Measurements from ENCODE around the gene TNFRSF12A. TPM values are rescaled to one million over a fixed set of nuclear protein-coding genes. Genes with fewer than 3 reads are reported as not detected.

The TNFRSF12A gene
- total and polyA plus RNA-seq, 9 of the 15 experiments (the other 6 are each of a cell fraction or from before 2014, with no cell fraction given), result 0.41 to 61.8 (median 26.5) TPM

- Histone ChIP-seq H3K36me3 (ENCODE audit: control insufficient read depth, insufficient read depth, low read length) (no peaks in the 10 kb centered on the region), H3K4me1 (replicated peaks in 1 of 2; ENCODE audit: control insufficient read depth in 2 of 2, insufficient read depth in 2 of 2, low read length in 2 of 2) (peaks cover 14 to 42% of the 10 kb centered on the region in 2 experiments), H3K79me2 (ENCODE audit: control insufficient read depth, insufficient read depth, low read length) (no peaks in the 10 kb centered on the region), H3K4me3 (no peak overlapping the region), H2AFZ (ENCODE audit: low read depth, low read length) (no peak overlapping the region), H3K27me3 (ENCODE audit: control insufficient read depth in 2 of 2, insufficient read depth in 2 of 2, low read length in 2 of 2) (peaks cover 0 to 12% of the 10 kb centered on the region in 2 experiments; a peak in 3 of 5 replicates), H4K20me1 (replicated peaks; ENCODE audit: control insufficient read depth, insufficient read depth, low read length) (no peaks in the 10 kb centered on the region), H3K9me3 (replicated peaks; ENCODE audit: control insufficient read depth, insufficient read depth, low read depth, low read length) (no peaks in the 10 kb centered on the region), H3K9me1 (ENCODE audit: control insufficient read depth, insufficient read depth, low read length) (no peaks in the 10 kb centered on the region), H3K9ac (ENCODE audit: insufficient read depth in 1 of 2, low read depth in 2 of 2, low read length in 2 of 2) (0 out of 4 replicates have a peak overlapping the region, but pooled peaks of 1 of the 2 experiments have one; percentile 40), H3K27ac (ENCODE audit: extremely low read depth, low read depth, low read length) (no peak overlapping the region), H3K4me2 (ENCODE audit: insufficient read depth, low read length) (no peak overlapping the region)
- BruUV-seq (replicated peaks), result no TSS peak
- CTCF ChIA-PET (ENCODE audit: low intra/inter-chr PET ratio), result no interaction called here
- WGBS (ENCODE audit: insufficient coverage, low coverage, missing lambda C conversion rate), result 58% methylated on average over 9 of the region's 9 CpGs
- DNase-seq (ENCODE audit: extremely low read depth in 1 of 4, low spot score in 3 of 4) (no peak), FAIRE-seq (no peak), ATAC-seq (peak; percentile 70)
- no peak for TF ChIP-seq IRF9 (tag; IDR thresholded peaks at IDR 0.05)
- no peak for TF ChIP-seq SAFB (IDR thresholded peaks at IDR 0.05; ENCODE audit: borderline replicate concordance, low read depth, low read length)
- no peak for TF ChIP-seq CEBPG (CRISPR knock-in tag; IDR thresholded peaks at IDR 0.05)
- no peak for TF ChIP-seq CEBPG (tag; conservative IDR thresholded peaks at IDR 0.05 in 1 of 2, IDR thresholded peaks at IDR 0.05 in 1 of 2)
- no peak for TF ChIP-seq ZNF408 (CRISPR knock-in tag; IDR thresholded peaks at IDR 0.05; ENCODE audit: low read depth)
- no peak for TF ChIP-seq TFE3 (CRISPR knock-in tag; IDR thresholded peaks at IDR 0.05)
- TF ChIP-seq HMGN3 (IDR thresholded peaks at IDR 0.05; ENCODE audit: borderline replicate concordance, extremely low read depth, insufficient read length, low read depth, low read length), result no peak
- intact Hi-C loops (cut with micrococcal nuclease), result no loop called here
- POLR2A ChIA-PET, result interaction anchor here (0.6 to 1.1 kb wide), 3 partner anchors 10 to 25 kb away, joined by 3 to 5 read pairs (median 4); no protein-coding TSS in a partner anchor
- in situ Hi-C loops (cut with MboI), result no loop called here
Observed at GRCh38 chr16:3070608-3071111, 50.5 kb downstream of the TNFRSF12A start.

Measured in K562 (cell line).